NB4 (cell line): ENCODE results near the gene UPF3A.

ENCODE experiments used
- MYC ChIP-seq: IDR thresholded peaks from 2 replicates; pipeline ENCODE4 v1.6.1; 2011; ENCODE audit warnings: low read depth, low read length
- POLR2A ChIP-seq: IDR thresholded peaks from 2 replicates; pipeline ENCODE4 v1.6.1; 2011; ENCODE audit warnings: mild to moderate bottlenecking; ENCODE audit not compliant: insufficient read length; ENCODE audit errors: extremely low read depth
- TF ChIP-seq, protein P1 (sequence below): IDR thresholded peaks from one replicate; pipeline ENCODE4 v1.5.1; 2012; ENCODE audit warnings: low read depth, low read length

DNA sequence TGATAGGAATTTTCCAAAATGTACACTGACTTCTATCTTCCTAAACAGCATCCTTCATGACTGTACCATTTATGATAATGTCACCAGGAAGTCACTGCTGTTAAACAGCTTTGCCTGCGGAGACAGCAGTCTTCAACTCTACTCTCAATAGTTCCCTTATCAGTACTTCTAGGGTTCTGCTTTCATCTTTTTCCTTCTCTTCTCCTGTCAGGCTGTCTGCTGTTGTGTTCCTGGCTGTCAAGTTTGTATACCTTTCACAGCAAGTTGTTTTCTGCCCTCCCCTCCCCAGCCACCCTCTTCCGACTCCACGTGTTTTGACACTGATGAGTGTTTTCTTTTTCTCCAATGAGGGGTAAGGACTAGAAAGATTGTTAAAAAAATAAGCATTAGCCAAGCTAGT, 2.2 kb downstream of the UPF3A start:
- TF ChIP-seq, protein P1, sequence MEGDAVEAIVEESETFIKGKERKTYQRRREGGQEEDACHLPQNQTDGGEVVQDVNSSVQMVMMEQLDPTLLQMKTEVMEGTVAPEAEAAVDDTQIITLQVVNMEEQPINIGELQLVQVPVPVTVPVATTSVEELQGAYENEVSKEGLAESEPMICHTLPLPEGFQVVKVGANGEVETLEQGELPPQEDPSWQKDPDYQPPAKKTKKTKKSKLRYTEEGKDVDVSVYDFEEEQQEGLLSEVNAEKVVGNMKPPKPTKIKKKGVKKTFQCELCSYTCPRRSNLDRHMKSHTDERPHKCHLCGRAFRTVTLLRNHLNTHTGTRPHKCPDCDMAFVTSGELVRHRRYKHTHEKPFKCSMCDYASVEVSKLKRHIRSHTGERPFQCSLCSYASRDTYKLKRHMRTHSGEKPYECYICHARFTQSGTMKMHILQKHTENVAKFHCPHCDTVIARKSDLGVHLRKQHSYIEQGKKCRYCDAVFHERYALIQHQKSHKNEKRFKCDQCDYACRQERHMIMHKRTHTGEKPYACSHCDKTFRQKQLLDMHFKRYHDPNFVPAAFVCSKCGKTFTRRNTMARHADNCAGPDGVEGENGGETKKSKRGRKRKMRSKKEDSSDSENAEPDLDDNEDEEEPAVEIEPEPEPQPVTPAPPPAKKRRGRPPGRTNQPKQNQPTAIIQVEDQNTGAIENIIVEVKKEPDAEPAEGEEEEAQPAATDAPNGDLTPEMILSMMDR, result no peak
- TF ChIP-seq POLR2A (no peak), MYC (no peak)
